AG09309 (cell line): ENCODE results near the gene GPI.
A peak's percentile ranks its signal among the peaks of the same experiment; 100 is the strongest.
"Not testable (repeated sequence)": the region's sequence is repeated elsewhere in the genome, so short reads cannot be mapped to it uniquely, and the experiment has no call there.

ENCODE experiments used
- DNase-seq: peaks from one replicate; pipeline ENCODE4 v3.0.0-alpha.2; 2010; ENCODE audit warnings: low read depth
- H3K4me3 ChIP-seq: 2 replicates; pipeline ENCODE4 v1.5.1; 2011; ENCODE audit warnings: mild to moderate bottlenecking, low read depth, low read length, moderate library complexity; ENCODE audit not compliant: control insufficient read depth
- CTCF ChIP-seq: IDR thresholded peaks from 2 replicates; pipeline ENCODE4 v1.5.1; 2011; ENCODE audit warnings: mild to moderate bottlenecking, low read depth, low read length, inconsistent platforms; ENCODE audit not compliant: insufficient read depth, control insufficient read depth; ENCODE audit errors: missing control alignments

GPI gene

GRCh38 chr19:34399886-34400285 lies 34.9 kb downstream of the GPI start:
- H3K4me3 ChIP-seq, result no peak overlapping the region
- TF ChIP-seq CTCF, result no peak
- DNase-seq, result no peak

GRCh38 chr19:34400844-34401243 lies 35.8 kb downstream of the GPI start:
- H3K4me3 ChIP-seq, DNase-seq: not testable (repeated sequence)

- TF ChIP-seq CTCF, result no peak
- no peak overlapping the region for H3K4me3 ChIP-seq
- no peak for DNase-seq
Measured at GRCh38 chr19:34402074-34402600, 37.1 kb downstream of the GPI start.

- no peak for TF ChIP-seq CTCF
- peak overlapping the region; percentile 91 for H3K4me3 ChIP-seq
- DNase-seq, result no peak
Measured at GRCh38 chr19:34403784-34404108, 38.8 kb downstream of the GPI start.

GRCh38 chr19:34404109-34404909 lies 39.3 kb downstream of the GPI start, which contains the start of gene PDCD2L:
Gene PDCD2L, plus strand, starts transcription at chr19:34404399. Its CDS starts 32 bp downstream, at chr19:34404431.
- H3K4me3 ChIP-seq, result peak within 1 kb of the TSS; percentile 91
- TF ChIP-seq CTCF, result no peak
- peak; percentile 28 for DNase-seq

GRCh38 chr19:34405892-34406660 lies 41.1 kb downstream of the GPI start:
- no peak for TF ChIP-seq CTCF
- DNase-seq, result no peak
- H3K4me3 ChIP-seq, result no peak overlapping the region

GRCh38 chr19:34408411-34408810 lies 43.4 kb downstream of the GPI start:
- no peak for DNase-seq
- no peak for TF ChIP-seq CTCF

More at GRCh38 chr19:34408411-34408810, 43.4 kb downstream of the GPI start:
- no peak overlapping the region for H3K4me3 ChIP-seq
